ENCODE results near the gene MAST3. TPM values are rescaled to one million over a fixed set of nuclear protein-coding genes. Genes with fewer than 3 reads are reported as not detected.

The MAST3 gene
- total RNA-seq, 1 experiment from 2014 or later = 14.2 TPM

GRCh38 chr19:18164072-18164471 lies 66.5 kb downstream of the MAST3 start:
- H3K4me1 ChIP-seq (ENCODE audit: control insufficient read depth in 1 of 2, insufficient read depth in 2 of 2, low read length in 2 of 2) = peaks cover 5 to 18% of the 10 kb centered on the region in 2 experiments; a peak in 3 of 4 replicates
- H3K4me3 ChIP-seq (replicated peaks in 1 of 2; ENCODE audit: low read depth in 1 of 2, low read length in 2 of 2) = no peak overlapping the region
- no peaks in the 10 kb centered on the region for H4K20me1 ChIP-seq (ENCODE audit: insufficient read depth)
- no peak overlapping the region for H3K27ac ChIP-seq (ENCODE audit: low read depth, low read length)
- H3K4me2 ChIP-seq (ENCODE audit: low read length) = no peak overlapping the region
- no peak overlapping the region for H3K9ac ChIP-seq (ENCODE audit: low read length)
- no peaks in the 10 kb centered on the region for H3K9me3 ChIP-seq (ENCODE audit: control insufficient read depth in 1 of 2, insufficient read depth in 1 of 2, low read depth in 1 of 2, low read length in 2 of 2)
- H3K79me2 ChIP-seq (ENCODE audit: insufficient read depth, low read length) = peaks cover 3% of the 10 kb centered on the region; the same call in 1 of the 2 replicates
- ATAC-seq (no peak), DNase-seq (ENCODE audit: low read depth, low spot score) (no peak)
- ChIA-PET POLR2A (no interaction called here), RAD21 (ENCODE audit: low non-redundant PET in 1 of 2, low total read pairs in 2 of 2, uncharacterized antibody in 2 of 2, unreplicated experiment in 2 of 2) (no interaction called here), CTCF (interaction anchor here (1.1 to 1.4 kb wide), 2 partner anchors 51 to 91 kb away, joined by 3 read pairs; a partner anchor contains a TSS)
- no TSS peak for BruUV-seq (replicated peaks)
- H3K9me2 ChIP-seq (ENCODE audit: insufficient read depth) = no peaks in the 10 kb centered on the region
- intact Hi-C loops (cut with micrococcal nuclease) = no loop called here
- no peaks in the 10 kb centered on the region for H3K27me3 ChIP-seq (ENCODE audit: insufficient read depth, low read length)
- no peak overlapping the region for H2AFZ ChIP-seq (ENCODE audit: low read depth, low read length, poor library complexity, severe bottlenecking)
- peaks cover 25 to 34% of the 10 kb centered on the region in 2 experiments; a peak in 3 of 4 replicates for H3K36me3 ChIP-seq (ENCODE audit: control insufficient read depth in 1 of 2, insufficient read depth in 2 of 2, low read length in 2 of 2)
- TF ChIP-seq EZH2 (IDR thresholded peaks at IDR 0.05) = no peak
- TF ChIP-seq EZH2phosphoT487 (IDR thresholded peaks at IDR 0.05; ENCODE audit: borderline replicate concordance) = no peak
- TF ChIP-seq TCF7L2 (IDR thresholded peaks at IDR 0.05; ENCODE audit: borderline replicate concordance, extremely low read depth, insufficient read depth, insufficient read length) = no peak
- TF ChIP-seq ZNF274 (IDR thresholded peaks at IDR 0.05; ENCODE audit: low read depth, low read length) = no peak
- no peak for TF ChIP-seq POLR2AphosphoS5 (IDR thresholded peaks at IDR 0.05; ENCODE audit: low read depth, low read length)
- no peak for TF ChIP-seq ZBTB33 (IDR thresholded peaks at IDR 0.05; ENCODE audit: extremely low read depth, insufficient replicate concordance, low read length)
- no peak for TF ChIP-seq MAX (IDR thresholded peaks at IDR 0.05)
- no peak for TF ChIP-seq ELF1 (IDR thresholded peaks at IDR 0.05; ENCODE audit: borderline replicate concordance, low read depth)
- TF ChIP-seq YY1 (IDR thresholded peaks at IDR 0.05; ENCODE audit: extremely low read depth, insufficient replicate concordance, low read depth, low read length) = no peak
- TF ChIP-seq CTCF (IDR thresholded peaks at IDR 0.05 in 2 of 3, conservative IDR thresholded peaks at IDR 0.05 in 1 of 3; ENCODE audit: borderline replicate concordance in 1 of 3, insufficient read depth in 1 of 3, low read depth in 2 of 3, low read length in 2 of 3) = no peak
- TF ChIP-seq RAD21 (IDR thresholded peaks at IDR 0.05; ENCODE audit: low read depth) = no peak
- TF ChIP-seq SP1 (IDR thresholded peaks at IDR 0.05; ENCODE audit: low read depth) = no peak
- TF ChIP-seq SRF (IDR thresholded peaks at IDR 0.05; ENCODE audit: low read depth) = no peak
- TF ChIP-seq REST (IDR thresholded peaks at IDR 0.05; ENCODE audit: low read depth) = no peak
- no peak for TF ChIP-seq CBX3 (IDR thresholded peaks at IDR 0.05; ENCODE audit: low read depth)
- TF ChIP-seq EGR1 (IDR thresholded peaks at IDR 0.05; ENCODE audit: low read depth) = no peak

Data from HCT116 (cell line).